Activated T-helper 1 cell treated with anti-CD3 and anti-CD28 coated beads, Interleukin-12 subunit alpha, Interleukin-12 subunit beta, Interleukin-2, Interleukin-4 antibody, amounts not matched to agents 30 ng/mL and 10 ng/mL and 1 ng/mL, durations not matched to agents 14 hours and 24 hours and 36 hours (primary cell): ENCODE data around the gene IRS1. TPM values are rescaled to one million over a fixed set of nuclear protein-coding genes. Genes with fewer than 3 reads are reported as not detected.
"Not testable (repeated sequence)": the region's sequence is repeated elsewhere in the genome, so short reads cannot be mapped to it uniquely, and the experiment has no call there.

ENCODE experiments used
- DNase-seq: peaks from one replicate; pipeline ENCODE4 v3.0.0; 2021; ENCODE audit warnings: low spot score
- H3K27ac Mint-ChIP-seq: one replicate; pipeline ENCODE4 v1.8.0; 2021; ENCODE audit warnings: mild to moderate bottlenecking, mixed read lengths
- H3K27me3 Mint-ChIP-seq: one replicate; pipeline ENCODE4 v1.8.0; 2022; ENCODE audit warnings: mild to moderate bottlenecking, moderate library complexity, mixed read lengths; ENCODE audit not compliant: insufficient read depth
- H3K36me3 Mint-ChIP-seq: one replicate; pipeline ENCODE4 v1.8.0; 2021; ENCODE audit warnings: low read depth, mixed read lengths
- H3K4me1 Mint-ChIP-seq: one replicate; pipeline ENCODE4 v1.8.0; 2021; ENCODE audit warnings: low read depth, mixed read lengths
- H3K4me3 Mint-ChIP-seq: one replicate; pipeline ENCODE4 v1.8.0; 2021; ENCODE audit warnings: mild to moderate bottlenecking, moderate library complexity, mixed read lengths
- H3K9me3 Mint-ChIP-seq: one replicate; pipeline ENCODE4 v1.8.0; 2021; ENCODE audit warnings: mixed read lengths
- intact Hi-C: fragments of 100-400 bp; cut with micrococcal nuclease; formaldehyde crosslinking; loops from one replicate; pipeline ENCODE4 v1.15.1; 2024
- total RNA-seq: library from RNA; stranded (reverse); gene quantifications from 2 replicates; pipeline ENCODE4 v1.2.3, GENCODE V29; 2022

IRS1 gene, protein sequence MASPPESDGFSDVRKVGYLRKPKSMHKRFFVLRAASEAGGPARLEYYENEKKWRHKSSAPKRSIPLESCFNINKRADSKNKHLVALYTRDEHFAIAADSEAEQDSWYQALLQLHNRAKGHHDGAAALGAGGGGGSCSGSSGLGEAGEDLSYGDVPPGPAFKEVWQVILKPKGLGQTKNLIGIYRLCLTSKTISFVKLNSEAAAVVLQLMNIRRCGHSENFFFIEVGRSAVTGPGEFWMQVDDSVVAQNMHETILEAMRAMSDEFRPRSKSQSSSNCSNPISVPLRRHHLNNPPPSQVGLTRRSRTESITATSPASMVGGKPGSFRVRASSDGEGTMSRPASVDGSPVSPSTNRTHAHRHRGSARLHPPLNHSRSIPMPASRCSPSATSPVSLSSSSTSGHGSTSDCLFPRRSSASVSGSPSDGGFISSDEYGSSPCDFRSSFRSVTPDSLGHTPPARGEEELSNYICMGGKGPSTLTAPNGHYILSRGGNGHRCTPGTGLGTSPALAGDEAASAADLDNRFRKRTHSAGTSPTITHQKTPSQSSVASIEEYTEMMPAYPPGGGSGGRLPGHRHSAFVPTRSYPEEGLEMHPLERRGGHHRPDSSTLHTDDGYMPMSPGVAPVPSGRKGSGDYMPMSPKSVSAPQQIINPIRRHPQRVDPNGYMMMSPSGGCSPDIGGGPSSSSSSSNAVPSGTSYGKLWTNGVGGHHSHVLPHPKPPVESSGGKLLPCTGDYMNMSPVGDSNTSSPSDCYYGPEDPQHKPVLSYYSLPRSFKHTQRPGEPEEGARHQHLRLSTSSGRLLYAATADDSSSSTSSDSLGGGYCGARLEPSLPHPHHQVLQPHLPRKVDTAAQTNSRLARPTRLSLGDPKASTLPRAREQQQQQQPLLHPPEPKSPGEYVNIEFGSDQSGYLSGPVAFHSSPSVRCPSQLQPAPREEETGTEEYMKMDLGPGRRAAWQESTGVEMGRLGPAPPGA (N-terminal part only)
- total RNA-seq = 3.8 and 4.2 TPM in 2 replicates

DNA sequence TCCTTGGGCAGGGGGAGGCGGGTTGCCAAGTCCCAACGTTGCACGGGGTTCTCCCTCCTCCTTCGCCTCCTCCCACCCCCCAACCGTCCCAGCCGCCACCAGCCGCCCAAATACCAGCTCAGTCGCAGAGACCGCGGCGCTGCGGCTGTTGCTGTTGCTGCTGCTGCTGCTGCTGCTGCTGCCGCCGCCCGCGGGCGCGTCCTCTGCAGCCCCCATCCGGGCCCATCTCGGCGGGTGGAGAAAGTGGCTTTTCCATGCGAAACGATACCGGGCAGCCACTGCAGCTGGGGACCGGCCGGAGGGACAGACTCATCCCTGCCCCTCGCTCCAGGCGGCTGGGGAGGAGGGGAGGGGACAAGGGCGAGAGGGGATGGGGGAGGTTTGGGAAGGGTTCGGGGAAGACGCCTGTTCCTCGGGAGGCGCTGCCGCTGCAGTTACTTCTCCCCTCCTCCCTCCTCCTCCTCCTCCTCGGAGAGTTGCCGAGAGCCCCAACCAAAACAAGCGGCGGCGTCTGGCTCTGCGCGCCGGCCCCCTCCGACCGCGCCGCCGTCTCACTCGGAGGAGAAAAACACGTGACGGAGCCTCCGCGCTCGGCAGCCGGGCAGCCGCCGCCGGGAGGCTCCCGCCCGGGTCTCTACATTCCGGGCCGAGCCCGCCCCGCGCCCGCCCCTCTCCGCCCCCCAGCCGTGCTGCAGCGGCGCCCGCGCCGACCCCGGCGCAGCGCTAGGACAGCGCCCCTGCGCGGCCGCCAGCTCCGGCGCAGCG is at the start of gene IRS1:
Gene IRS1, minus strand, starts transcription at position 610 of the 765 bp plus-strand sequence. CDS start 1,082 bp downstream, outside the sequence.
- DNase-seq = peak; percentile 50
- Mint-ChIP-seq H3K4me3 (peak within 1 kb of the TSS; percentile 87), H3K9me3 (no peaks in the 10 kb centered on the region), H3K27ac (peak within 1 kb of the TSS; percentile 55), H3K27me3 (peaks cover 11% of the 10 kb centered on the region), H3K36me3 (peaks cover 5% of the 10 kb centered on the region), H3K4me1 (peaks cover 36% of the 10 kb centered on the region)
- intact Hi-C loops = loop anchor here (1.0 to 10.0 kb wide), 5 partner anchors 8 to 1865 kb away; partner anchors contain the start of gene RHBDD1

DNA sequence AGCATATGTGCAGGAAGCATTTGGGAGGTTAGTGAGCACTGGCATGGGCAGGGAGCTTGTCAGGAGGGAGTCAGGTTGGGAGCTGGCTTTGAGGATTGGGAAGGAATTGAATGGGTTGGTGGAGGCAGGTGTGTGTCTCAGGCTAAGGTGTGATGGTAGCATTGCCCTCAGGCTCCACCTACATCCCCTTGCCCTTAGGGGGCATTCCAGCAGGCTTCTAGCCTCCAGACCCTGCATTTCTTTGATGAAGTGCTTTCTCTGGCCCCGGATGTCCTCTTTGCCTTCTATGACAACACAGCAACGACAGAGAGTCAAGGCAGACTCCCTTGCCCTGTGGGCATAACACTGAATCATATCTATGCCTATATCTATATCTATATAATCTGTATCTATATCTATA is 49.7 kb upstream of the IRS1 start:
- H3K27me3 Mint-ChIP-seq = no peaks in the 10 kb centered on the region

DNA sequence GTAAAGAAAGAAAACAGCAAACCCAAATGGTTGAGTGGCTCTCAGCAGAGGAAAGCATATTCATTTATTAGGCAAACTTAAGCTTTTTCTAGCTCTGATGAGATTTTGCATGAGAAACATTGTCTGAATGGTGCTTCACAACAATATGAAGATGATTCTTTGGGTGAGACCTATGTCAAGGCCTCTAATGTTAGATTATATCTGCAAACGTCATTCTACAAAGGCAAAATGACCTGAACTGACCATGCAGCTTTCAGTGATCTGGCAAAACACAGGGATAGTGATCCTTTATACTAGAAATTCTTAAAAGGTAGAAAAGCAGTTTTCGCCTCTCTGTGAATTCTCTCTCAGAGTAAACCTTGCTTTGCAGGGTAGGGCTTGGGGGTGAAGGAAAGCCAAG is 47.9 kb upstream of the IRS1 start:
- no peak overlapping the region for H3K4me3 Mint-ChIP-seq
- H3K9me3 Mint-ChIP-seq = no peaks in the 10 kb centered on the region
- no peak overlapping the region for H3K27ac Mint-ChIP-seq
- intact Hi-C loops = no loop called here
- no peaks in the 10 kb centered on the region for H3K27me3 Mint-ChIP-seq
- H3K36me3 Mint-ChIP-seq = peaks cover 13% of the 10 kb centered on the region
- peaks cover 9% of the 10 kb centered on the region for H3K4me1 Mint-ChIP-seq
- DNase-seq = no peak

More for the DNA sequence above, 49.7 kb upstream of the IRS1 start:
- Mint-ChIP-seq H3K4me3 (no peak overlapping the region), H3K9me3 (no peaks in the 10 kb centered on the region), H3K36me3 (peaks cover 4% of the 10 kb centered on the region), H3K27ac (no peak overlapping the region), H3K4me1 (no peaks in the 10 kb centered on the region)
- intact Hi-C loops = no loop called here
- no peak for DNase-seq

DNA sequence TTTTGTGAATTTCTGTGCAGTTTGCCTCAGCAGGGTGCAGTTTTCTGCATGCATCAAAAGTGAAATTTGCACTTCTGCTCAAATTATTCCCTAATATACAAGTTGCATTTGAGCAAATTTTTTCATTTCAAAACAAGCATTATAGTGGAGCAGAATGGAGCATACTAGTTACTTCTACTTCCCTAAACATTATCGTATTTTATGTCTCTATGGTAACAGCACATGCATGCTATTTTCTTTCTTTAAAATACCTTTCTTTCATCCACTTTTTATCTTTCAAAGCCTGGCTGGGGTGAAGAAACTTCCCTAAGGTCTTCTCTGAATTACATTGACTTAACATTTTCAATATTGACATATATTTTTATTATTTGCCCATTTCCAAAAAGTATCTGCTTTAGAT is 47.5 kb upstream of the IRS1 start:
- intact Hi-C loops = no loop called here
- Mint-ChIP-seq H3K9me3 (no peaks in the 10 kb centered on the region), H3K36me3 (peaks cover 18% of the 10 kb centered on the region), H3K27me3 (no peaks in the 10 kb centered on the region), H3K4me3 (no peak overlapping the region), H3K4me1 (peaks cover 10% of the 10 kb centered on the region), H3K27ac (no peak overlapping the region)
- DNase-seq = no peak

DNA sequence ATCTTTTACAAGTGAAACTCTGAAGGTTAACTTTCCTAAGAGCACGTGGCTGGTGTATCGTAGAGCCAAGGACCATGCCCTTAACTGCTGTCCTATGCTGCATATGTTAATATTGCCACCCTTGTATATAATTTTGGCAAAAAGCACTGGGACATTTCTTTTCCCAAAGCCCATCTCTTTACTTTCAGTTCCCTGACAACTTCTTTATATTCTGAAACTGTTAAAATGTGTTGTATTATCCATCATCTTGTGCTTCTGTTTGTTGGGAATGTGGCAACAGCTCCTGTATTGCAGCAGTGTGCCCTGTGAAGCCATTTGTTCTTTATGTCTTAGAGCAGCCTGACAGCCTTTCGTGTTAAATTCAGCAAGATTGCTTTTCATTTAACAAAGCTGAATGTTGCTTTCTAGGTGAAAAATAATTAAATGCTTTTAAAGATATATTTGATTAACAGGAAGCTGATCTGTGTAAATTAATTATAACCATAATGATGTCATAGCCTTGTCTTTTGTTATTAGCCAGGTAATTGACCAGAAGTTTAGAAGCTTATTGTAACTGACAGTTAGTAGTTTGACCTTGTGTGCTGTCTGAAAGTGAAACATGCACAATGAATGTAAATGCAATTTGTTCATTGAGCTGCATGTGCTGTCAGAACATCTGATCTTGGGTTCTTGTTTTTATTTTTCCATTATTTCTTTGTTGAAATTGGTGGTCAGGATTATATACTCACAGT is 45.9 kb upstream of the IRS1 start:
- DNase-seq = no peak
- H3K4me1 Mint-ChIP-seq = peaks cover 15% of the 10 kb centered on the region
- H3K27me3 Mint-ChIP-seq = no peaks in the 10 kb centered on the region
- intact Hi-C loops = no loop called here
- H3K4me3 Mint-ChIP-seq = no peak overlapping the region
- peaks cover 23% of the 10 kb centered on the region for H3K36me3 Mint-ChIP-seq
- H3K9me3 Mint-ChIP-seq = no peaks in the 10 kb centered on the region
- H3K27ac Mint-ChIP-seq = no peak overlapping the region

DNA sequence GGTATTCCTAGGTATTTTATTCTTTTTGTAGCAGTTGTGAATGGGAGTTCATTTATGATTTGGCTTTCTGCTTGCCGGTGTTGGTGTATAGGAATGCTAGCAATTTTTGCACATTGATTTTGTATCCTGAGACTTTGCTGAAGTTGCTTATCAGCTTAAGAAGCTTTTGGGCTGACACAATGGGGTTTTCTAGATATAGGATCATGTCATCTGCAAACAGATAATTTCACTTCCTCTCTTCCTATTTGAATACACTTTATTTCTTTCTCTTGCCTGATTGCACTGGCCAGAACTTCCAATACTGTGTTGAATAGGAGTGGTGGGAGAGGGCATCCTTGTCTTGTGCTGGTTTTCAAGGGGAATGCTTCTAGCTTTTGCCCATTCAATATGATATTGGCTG is 43.4 kb upstream of the IRS1 start:
- H3K27ac Mint-ChIP-seq, DNase-seq, intact Hi-C loops, H3K27me3 Mint-ChIP-seq, H3K9me3 Mint-ChIP-seq: not testable (repeated sequence)
- H3K4me3 Mint-ChIP-seq = peak overlapping the region; percentile 19
- H3K4me1 Mint-ChIP-seq = peaks cover 40% of the 10 kb centered on the region
- peaks cover 34% of the 10 kb centered on the region for H3K36me3 Mint-ChIP-seq

DNA sequence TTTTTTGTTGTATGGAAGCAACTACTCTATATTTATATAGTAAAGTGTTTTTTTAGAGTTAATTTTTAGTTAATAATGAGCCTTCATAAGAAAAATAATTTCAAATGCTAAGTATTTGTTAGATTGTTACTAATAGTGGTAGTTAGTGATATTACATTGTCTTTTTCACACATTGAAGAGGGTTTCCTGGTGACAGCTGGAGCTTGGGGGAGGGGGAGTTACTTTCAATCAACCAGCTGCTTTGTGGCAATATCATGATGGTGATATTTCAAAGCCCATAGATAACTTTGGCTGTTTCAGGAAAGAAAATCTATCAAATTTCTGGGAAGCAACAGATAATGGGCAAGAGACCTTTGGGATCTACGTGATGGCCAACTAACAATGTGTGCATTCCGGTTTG is 40.3 kb upstream of the IRS1 start:
- peaks cover 37% of the 10 kb centered on the region for H3K36me3 Mint-ChIP-seq
- intact Hi-C loops = loop anchor here (5.0 kb wide), 5 partner anchors 32 to 1893 kb away; partner anchors contain the start of gene DOCK10
- H3K4me1 Mint-ChIP-seq = peaks cover 54% of the 10 kb centered on the region
- H3K9me3 Mint-ChIP-seq = no peaks in the 10 kb centered on the region
- H3K27ac Mint-ChIP-seq = no peak overlapping the region
- DNase-seq = no peak
- no peaks in the 10 kb centered on the region for H3K27me3 Mint-ChIP-seq
- H3K4me3 Mint-ChIP-seq = peak overlapping the region; percentile 33

DNA sequence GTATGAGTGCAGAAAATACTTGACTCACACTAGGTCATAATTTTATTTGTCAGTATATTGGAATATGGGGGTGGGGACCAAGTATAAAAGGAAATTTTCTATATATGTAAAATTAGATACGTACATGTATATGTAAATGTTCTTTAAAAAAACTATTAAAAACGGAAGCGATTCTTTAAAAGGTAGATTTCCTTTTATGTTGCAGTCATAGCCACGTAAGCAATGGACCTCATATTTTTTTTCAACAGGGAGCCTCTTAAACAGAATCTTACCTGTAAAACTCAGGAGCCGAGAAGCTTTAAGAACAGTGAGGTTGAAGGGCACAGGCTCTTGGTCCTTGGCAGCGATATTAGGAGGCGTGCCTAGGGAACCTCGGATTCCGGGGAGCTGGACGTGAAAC is 39.5 kb upstream of the IRS1 start:
- Mint-ChIP-seq H3K4me1 (peaks cover 59% of the 10 kb centered on the region), H3K36me3 (peaks cover 41% of the 10 kb centered on the region), H3K27me3 (no peaks in the 10 kb centered on the region), H3K27ac (peak overlapping the region; percentile 89), H3K9me3 (no peaks in the 10 kb centered on the region), H3K4me3 (peak overlapping the region; percentile 59)
- no peak for DNase-seq
- intact Hi-C loops = loop anchor here (5.0 kb wide), 5 partner anchors 33 to 1892 kb away; partner anchors contain the start of gene DOCK10

DNA sequence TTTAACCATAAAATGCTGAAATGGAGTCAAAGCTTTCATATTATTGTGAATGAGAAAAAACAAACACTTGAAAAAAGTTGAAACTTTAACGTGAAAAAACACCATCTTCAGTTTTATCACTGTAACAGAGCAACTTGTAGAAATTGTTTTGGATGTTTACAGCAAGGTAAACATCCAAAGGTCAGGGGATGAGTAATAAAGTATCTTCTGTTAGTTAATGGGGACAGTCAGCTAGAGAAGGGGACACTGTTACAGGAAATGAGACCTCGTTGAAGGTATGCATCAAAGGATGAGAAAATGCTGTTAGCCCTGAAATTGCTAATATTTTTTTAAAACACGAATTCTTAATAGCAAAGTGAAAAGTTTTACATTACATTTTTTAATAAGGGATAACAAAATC is 39.1 kb upstream of the IRS1 start:
- no peak for DNase-seq
- H3K27me3 Mint-ChIP-seq = no peaks in the 10 kb centered on the region
- peaks cover 44% of the 10 kb centered on the region for H3K36me3 Mint-ChIP-seq
- intact Hi-C loops = loop anchor here (5.0 kb wide), 5 partner anchors 34 to 1891 kb away; partner anchors contain the start of gene DOCK10
- H3K4me3 Mint-ChIP-seq = peak overlapping the region; percentile 59
- H3K4me1 Mint-ChIP-seq = peaks cover 63% of the 10 kb centered on the region
- H3K9me3 Mint-ChIP-seq = no peaks in the 10 kb centered on the region
- peak overlapping the region; percentile 89 for H3K27ac Mint-ChIP-seq

DNA sequence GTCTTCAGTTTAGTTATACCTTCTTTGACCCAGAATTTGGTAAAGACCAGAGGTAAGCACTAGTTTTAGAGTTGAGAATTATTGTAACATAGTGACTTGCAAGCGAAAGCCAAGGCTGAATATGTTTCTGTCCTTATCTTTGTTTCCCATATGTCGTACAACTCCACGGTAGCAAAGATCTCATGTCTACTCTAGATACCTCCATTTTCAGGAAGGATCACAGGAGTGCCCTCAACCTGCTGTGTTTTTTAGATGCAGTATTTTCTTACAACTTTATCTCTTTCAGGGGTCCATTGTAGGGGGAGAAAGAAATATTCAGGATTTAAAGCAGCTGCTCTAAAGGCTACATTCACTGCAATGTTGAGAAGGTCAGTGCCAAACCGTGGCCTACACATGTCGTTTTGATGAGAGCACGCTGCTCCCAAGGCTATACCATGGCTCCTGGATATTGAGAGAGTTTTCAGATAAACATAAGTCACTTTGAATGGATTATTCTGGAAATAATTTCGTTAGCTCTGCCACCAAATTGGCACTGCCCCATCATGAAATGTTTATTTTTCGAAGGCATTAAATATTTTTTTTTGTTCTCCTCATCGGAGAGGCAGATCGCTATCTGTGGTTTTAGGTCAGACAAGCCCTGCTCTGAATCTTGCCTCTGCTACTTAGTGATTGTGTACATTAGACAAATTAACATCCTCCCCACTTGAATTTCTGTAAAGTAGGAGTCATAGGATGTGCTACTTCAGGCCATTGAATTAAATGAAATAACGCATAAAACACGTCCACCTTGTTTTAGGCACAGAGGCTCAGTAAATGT is 38.4 kb upstream of the IRS1 start:
- H3K36me3 Mint-ChIP-seq = peaks cover 41% of the 10 kb centered on the region
- intact Hi-C loops = loop anchor here (2.0 to 5.0 kb wide), 6 partner anchors 34 to 1891 kb away; partner anchors contain the start of gene DOCK10
- H3K9me3 Mint-ChIP-seq = no peaks in the 10 kb centered on the region
- H3K27ac Mint-ChIP-seq = peak overlapping the region; percentile 99
- DNase-seq = no peak
- peak overlapping the region; percentile 92 for H3K4me3 Mint-ChIP-seq
- no peaks in the 10 kb centered on the region for H3K27me3 Mint-ChIP-seq
- H3K4me1 Mint-ChIP-seq = peaks cover 66% of the 10 kb centered on the region

DNA sequence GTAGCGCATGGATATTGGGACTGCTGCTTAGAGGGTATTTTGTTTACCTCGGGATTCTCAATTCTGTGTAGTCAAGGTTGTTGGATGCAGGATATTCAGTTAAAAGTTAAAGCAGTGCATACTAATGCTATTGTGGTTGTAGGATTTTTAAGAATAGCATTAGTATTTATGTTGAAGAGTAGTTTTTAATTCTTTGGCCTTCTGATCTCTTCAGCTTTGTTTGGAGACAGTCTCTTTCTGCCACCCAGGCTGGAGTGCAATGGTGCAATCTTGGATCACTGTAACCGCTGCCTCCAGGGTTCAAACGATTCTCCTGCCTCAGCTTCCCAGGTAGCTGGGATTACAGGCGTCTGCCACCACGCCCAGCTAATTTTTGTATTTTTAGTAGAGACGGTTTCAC is 37.7 kb upstream of the IRS1 start:
- H3K4me3 Mint-ChIP-seq = peak overlapping the region; percentile 92
- intact Hi-C loops = loop anchor here (2.0 to 5.0 kb wide), 6 partner anchors 35 to 1890 kb away; partner anchors contain the start of gene DOCK10
- peak overlapping the region; percentile 99 for H3K27ac Mint-ChIP-seq
- H3K36me3 Mint-ChIP-seq = peaks cover 34% of the 10 kb centered on the region
- H3K27me3 Mint-ChIP-seq = no peaks in the 10 kb centered on the region
- no peaks in the 10 kb centered on the region for H3K9me3 Mint-ChIP-seq
- no peak for DNase-seq
- peaks cover 61% of the 10 kb centered on the region for H3K4me1 Mint-ChIP-seq
